Measurements from ENCODE around the gene EIF3K.
"Not testable (repeated sequence)": the region's sequence is repeated elsewhere in the genome, so short reads cannot be mapped to it uniquely, and the experiment has no call there.

- TF ChIP-seq EZH2 (IDR thresholded peaks at IDR 0.05; ENCODE audit: low read length, unreplicated experiment); CTCF (conservative IDR thresholded peaks at IDR 0.05; ENCODE audit: low read depth, low read length); EZH2phosphoT487 (IDR thresholded peaks at IDR 0.05; ENCODE audit: borderline replicate concordance, low read length): not testable (repeated sequence)
Observed at GRCh38 chr19:38631301-38631700, 12.3 kb downstream of the EIF3K start.

All from PC-3 (cell line).